Natural killer cell (primary cell): ENCODE data around the gene MPND. TPM values are rescaled to one million over a fixed set of nuclear protein-coding genes. Genes with fewer than 3 reads are reported as not detected.

Experiments used
- ATAC-seq, 3 donors: fragments of 150-1000 bp in 2 of 3; fragments of 200-7000 bp in 1 of 3; cut with Tn5 transposase; 1 replicate in 1 of 3; 2 replicates in 2 of 3; pipeline ENCODE4 v1.10.0; 2021; ENCODE audit warnings: mild to moderate bottlenecking in 2 of 3, moderate library complexity in 2 of 3
- DNase-seq, 2 donors: peaks; one replicate each; pipeline versions ENCODE4 v3.0.0 to v3.0.0-alpha.2; 2013 to 2021; ENCODE audit warnings: mixed read lengths in 1 of 2
- H3K27ac ChIP-seq: one replicate; pipeline ENCODE4 v1.5.1; 2013; ENCODE audit warnings: mild to moderate bottlenecking, low read length
- H3K27me3 ChIP-seq: one replicate; pipeline ENCODE4 v1.6.1; 2013; ENCODE audit warnings: low read length; ENCODE audit not compliant: control insufficient read depth, insufficient read depth
- H3K36me3 ChIP-seq: one replicate; pipeline ENCODE4 v1.6.1; 2013; ENCODE audit warnings: low read length; ENCODE audit not compliant: control insufficient read depth, insufficient read depth
- H3K4me1 ChIP-seq: one replicate; pipeline ENCODE4 v1.6.1; 2013; ENCODE audit warnings: low read length; ENCODE audit not compliant: control insufficient read depth, insufficient read depth
- H3K4me3 ChIP-seq: one replicate; pipeline ENCODE4 v1.5.1; 2013; ENCODE audit warnings: low read length
- H3K9me3 ChIP-seq: one replicate; pipeline ENCODE4 v1.6.1; 2013; ENCODE audit warnings: low read length; ENCODE audit not compliant: control insufficient read depth, insufficient read depth
- H3K27ac Mint-ChIP-seq, 2 donors: one replicate each; pipeline ENCODE4 v1.8.0; 2022; ENCODE audit warnings: mild to moderate bottlenecking in 2 of 2, mixed read lengths in 2 of 2, moderate library complexity in 1 of 2
- H3K27me3 Mint-ChIP-seq, 2 donors: one replicate each; pipeline ENCODE4 v1.8.0; 2022; ENCODE audit warnings: low read depth in 2 of 2, mixed read lengths in 2 of 2
- H3K36me3 Mint-ChIP-seq: one replicate; pipeline ENCODE4 v1.8.0; 2022; ENCODE audit warnings: mixed read lengths
- H3K4me1 Mint-ChIP-seq, 2 donors: one replicate each; pipeline ENCODE4 v1.8.0; 2022; ENCODE audit warnings: mixed read lengths in 2 of 2
- H3K4me3 Mint-ChIP-seq: one replicate; pipeline ENCODE4 v1.8.0; 2022; ENCODE audit warnings: mild to moderate bottlenecking, moderate library complexity, mixed read lengths
- H3K9me3 Mint-ChIP-seq, 2 donors: one replicate each; pipeline ENCODE4 v1.8.0; 2022; ENCODE audit warnings: mixed read lengths in 2 of 2
- WGBS: methylation state at CpG from one replicate; pipeline ENCODE4 v1.1.7; 2013; ENCODE audit warnings: missing lambda C conversion rate; ENCODE audit not compliant: insufficient coverage; 5-methylcytosine and 5-hydroxymethylcytosine counted together
- intact Hi-C: fragments of 100-400 bp; cut with micrococcal nuclease; formaldehyde crosslinking; loops from one replicate; pipeline ENCODE4 v1.14.2; 2022
- total RNA-seq, 4 donors: library from RNA; stranded (reverse); fragments of 120-200 nt in 1 of 4; gene quantifications; one replicate each; pipeline versions ENCODE4 v1.2.3 to v1.2.4, GENCODE V29; 2013 to 2022
- TF ChIP-seq, protein P1 (sequence below): fragments of 200-600 bp; IDR thresholded peaks from one replicate; pipeline ENCODE4 v1.8.0; 2022; ENCODE audit warnings: antibody characterized with exemption

Gene MPND
- total RNA-seq, 3 donors from 2014 or later (not counting 1 experiment from before 2014, with no cell fraction given) = 30.4 to 38.4 (median 31.1) TPM

GRCh38 chr19:4373013-4373367, 29.6 kb downstream of the MPND start:
- intact Hi-C loops = no loop called here
- H3K4me1 ChIP-seq = peaks cover 98% of the 10 kb centered on the region
- ATAC-seq (no peak), DNase-seq (no peak)
- Mint-ChIP-seq H3K27ac (no peak overlapping the region), H3K4me3 (no peak overlapping the region), H3K27me3 (no peaks in the 10 kb centered on the region), H3K9me3 (no peaks in the 10 kb centered on the region), H3K4me1 (peaks cover 33 to 55% of the 10 kb centered on the region in 2 donors), H3K36me3 (no peaks in the 10 kb centered on the region)
- H3K36me3 ChIP-seq = no peaks in the 10 kb centered on the region
- H3K27ac ChIP-seq = no peak overlapping the region
- over 99% methylated on average over 8 of the region's 8 CpGs for WGBS
- TF ChIP-seq, protein P1, sequence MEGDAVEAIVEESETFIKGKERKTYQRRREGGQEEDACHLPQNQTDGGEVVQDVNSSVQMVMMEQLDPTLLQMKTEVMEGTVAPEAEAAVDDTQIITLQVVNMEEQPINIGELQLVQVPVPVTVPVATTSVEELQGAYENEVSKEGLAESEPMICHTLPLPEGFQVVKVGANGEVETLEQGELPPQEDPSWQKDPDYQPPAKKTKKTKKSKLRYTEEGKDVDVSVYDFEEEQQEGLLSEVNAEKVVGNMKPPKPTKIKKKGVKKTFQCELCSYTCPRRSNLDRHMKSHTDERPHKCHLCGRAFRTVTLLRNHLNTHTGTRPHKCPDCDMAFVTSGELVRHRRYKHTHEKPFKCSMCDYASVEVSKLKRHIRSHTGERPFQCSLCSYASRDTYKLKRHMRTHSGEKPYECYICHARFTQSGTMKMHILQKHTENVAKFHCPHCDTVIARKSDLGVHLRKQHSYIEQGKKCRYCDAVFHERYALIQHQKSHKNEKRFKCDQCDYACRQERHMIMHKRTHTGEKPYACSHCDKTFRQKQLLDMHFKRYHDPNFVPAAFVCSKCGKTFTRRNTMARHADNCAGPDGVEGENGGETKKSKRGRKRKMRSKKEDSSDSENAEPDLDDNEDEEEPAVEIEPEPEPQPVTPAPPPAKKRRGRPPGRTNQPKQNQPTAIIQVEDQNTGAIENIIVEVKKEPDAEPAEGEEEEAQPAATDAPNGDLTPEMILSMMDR = no peak
- no peaks in the 10 kb centered on the region for H3K9me3 ChIP-seq
- no peak overlapping the region for H3K4me3 ChIP-seq
- H3K27me3 ChIP-seq = no peaks in the 10 kb centered on the region

DNA sequence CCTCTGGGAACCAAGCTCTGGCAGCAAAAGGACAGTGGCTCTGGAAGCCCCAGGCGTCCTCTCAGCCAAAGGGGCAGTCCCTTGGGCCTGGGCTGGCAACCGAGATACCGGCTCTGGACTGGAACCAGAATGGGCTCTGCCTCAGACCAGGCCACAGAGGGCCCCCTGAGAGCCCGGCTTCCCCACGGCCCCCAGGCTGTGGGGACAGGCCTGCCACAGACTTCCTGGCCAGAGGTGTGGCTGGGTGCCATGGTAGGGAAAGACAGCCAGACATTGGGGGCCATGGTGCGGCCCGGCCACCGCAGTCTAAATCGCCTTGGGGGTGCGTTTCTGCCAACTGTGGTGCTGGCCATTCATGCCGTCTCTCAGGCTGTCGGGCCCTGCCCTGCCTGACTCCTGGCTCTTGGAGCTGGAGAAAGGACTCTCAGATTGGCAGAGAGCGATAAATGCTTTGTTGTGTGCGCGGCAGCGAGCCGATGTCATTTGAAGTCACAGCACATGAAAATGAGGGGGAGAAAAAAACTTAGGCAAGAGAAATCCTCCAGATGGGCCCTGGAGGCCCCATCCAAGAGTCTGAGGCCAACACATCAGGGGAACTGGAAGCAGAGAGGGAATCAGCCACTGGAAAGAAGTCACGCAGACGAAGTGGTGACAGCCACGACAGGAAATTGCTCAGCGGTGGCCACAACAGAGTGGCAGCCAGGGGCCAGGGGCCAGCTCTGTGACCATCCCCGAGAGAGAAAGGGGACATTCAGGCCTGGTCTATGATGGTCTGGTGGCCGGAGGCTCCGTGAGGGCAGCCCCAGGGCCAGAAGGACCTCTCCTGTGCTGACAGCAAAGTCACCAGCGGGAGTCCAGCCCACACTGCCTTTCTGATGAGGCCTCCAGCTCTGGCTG, 30.5 kb downstream of the MPND start:
- H3K4me3 Mint-ChIP-seq = peak overlapping the region; percentile 29
- WGBS = 67% methylated on average over 25 of the region's 25 CpGs
- no peak overlapping the region for H3K27ac Mint-ChIP-seq
- H3K4me1 ChIP-seq = peaks cover 97% of the 10 kb centered on the region
- DNase-seq (no peak), ATAC-seq (no peak)
- H3K9me3 Mint-ChIP-seq = no peaks in the 10 kb centered on the region
- no peaks in the 10 kb centered on the region for H3K27me3 Mint-ChIP-seq
- H3K36me3 Mint-ChIP-seq = no peaks in the 10 kb centered on the region
- no peaks in the 10 kb centered on the region for H3K27me3 ChIP-seq
- no peaks in the 10 kb centered on the region for H3K36me3 ChIP-seq
- no peak overlapping the region for H3K4me3 ChIP-seq
- intact Hi-C loops = no loop called here
- no peak overlapping the region for H3K27ac ChIP-seq
- TF ChIP-seq, protein P1 = no peak
- peaks cover 27 to 48% of the 10 kb centered on the region in 2 donors for H3K4me1 Mint-ChIP-seq
- no peaks in the 10 kb centered on the region for H3K9me3 ChIP-seq

DNA sequence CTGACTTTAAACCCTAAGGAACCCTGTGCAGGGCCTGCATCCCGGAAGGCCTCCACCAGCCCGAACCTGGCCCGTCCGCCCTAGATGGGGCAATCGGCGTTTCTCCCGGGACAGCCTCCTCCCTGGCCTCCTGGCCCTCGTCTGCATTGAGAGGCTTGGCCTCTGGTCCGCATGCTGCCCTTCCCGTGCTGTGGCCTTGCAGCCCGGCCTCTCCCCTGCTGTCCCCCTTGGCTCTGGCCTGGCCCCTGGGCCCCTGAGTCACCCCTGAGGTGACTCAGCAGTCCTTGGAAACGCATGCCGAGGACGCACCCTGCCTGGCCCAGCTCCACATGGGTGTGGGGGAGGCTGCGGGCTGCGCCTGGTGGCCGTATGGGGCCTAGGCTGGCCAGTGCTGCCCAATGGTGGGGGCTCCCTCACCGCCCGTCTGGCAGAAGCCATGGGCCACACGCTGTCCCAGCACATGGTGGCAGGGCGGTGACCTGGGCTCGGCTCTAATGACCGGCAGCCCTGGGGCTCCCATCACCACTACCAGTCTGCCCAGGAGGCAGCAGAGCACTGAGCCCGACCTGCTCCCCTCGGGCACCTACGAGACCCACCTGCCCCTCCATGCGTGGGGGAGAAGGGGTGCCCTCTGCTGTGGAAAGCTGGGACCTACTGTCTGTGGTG, 31.3 kb downstream of the MPND start:
- 89% methylated on average over 27 of the region's 27 CpGs for WGBS
- no peaks in the 10 kb centered on the region for H3K9me3 ChIP-seq
- Mint-ChIP-seq H3K27ac (no peak overlapping the region), H3K9me3 (no peaks in the 10 kb centered on the region), H3K36me3 (no peaks in the 10 kb centered on the region), H3K27me3 (no peaks in the 10 kb centered on the region), H3K4me3 (no peak overlapping the region), H3K4me1 (peaks cover 22 to 45% of the 10 kb centered on the region in 2 donors)
- intact Hi-C loops = no loop called here
- TF ChIP-seq, protein P1 = no peak
- peaks cover 97% of the 10 kb centered on the region for H3K4me1 ChIP-seq
- no peak for ATAC-seq
- no peak for DNase-seq
- H3K27me3 ChIP-seq = no peaks in the 10 kb centered on the region
- no peak overlapping the region for H3K27ac ChIP-seq
- H3K36me3 ChIP-seq = no peaks in the 10 kb centered on the region
- H3K4me3 ChIP-seq = no peak overlapping the region
